SK-N-SH (cell line): ENCODE measurements around the gene OTOG. TPM values are rescaled to one million over a fixed set of nuclear protein-coding genes. Genes with fewer than 3 reads are reported as not detected.

Experiments
- CTCF ChIA-PET: fragments of 300-600, 350-600 bp; formaldehyde crosslinking; extraction: SDS; loops from one replicate; lab custom pipeline; 2021; lab: Yijun Ruan, JAX
- POLR2A ChIA-PET: fragments of 350-600 bp; sonication (Branson Sonifier 250); formaldehyde crosslinking; extraction: SDS; loops from one replicate; lab custom pipeline; 2020; ENCODE audit warnings: antibody characterized with exemption, inconsistent platforms; lab: Yijun Ruan, JAX
- DNase-seq: peaks from one replicate; pipeline ENCODE4 v3.0.0; 2012
- H2AFZ ChIP-seq: fragments of 200-600 bp; sonication (generic); 2 replicates; pipeline ENCODE4 v1.8.1; 2016; ENCODE audit warnings: antibody characterized with exemption, mild to moderate bottlenecking, low read depth
- H3F3A ChIP-seq: fragments of 200-600 bp; sonication (generic); replicated peaks from 2 replicates; pipeline ENCODE3; 2016; ENCODE audit warnings: antibody characterized with exemption, mild to moderate bottlenecking; ENCODE audit not compliant: insufficient read depth
- H3K27ac ChIP-seq, 2 experiments: fragments of 200-500 bp in 1 of 2; fragments of 200-600 bp in 1 of 2; sonication (Bioruptor generic) in 1 of 2; sonication (generic), shearing (Covaris generic) in 1 of 2; 2 replicates each; pipeline versions ENCODE4 v1.5.1 to v1.6.1; 2014 to 2016; ENCODE audit warnings: low read depth in 2 of 2, inconsistent platforms in 1 of 2, low read length in 1 of 2, mild to moderate bottlenecking in 1 of 2, mixed read lengths in 1 of 2
- H3K27me3 ChIP-seq: fragments of 200-600 bp; sonication (generic), shearing (Covaris generic); 2 replicates; pipeline ENCODE4 v1.6.1; 2016; ENCODE audit warnings: mixed run types; ENCODE audit not compliant: insufficient read depth
- H3K36me3 ChIP-seq, 2 experiments: fragments of 200-500 bp in 1 of 2; fragments of 200-600 bp in 1 of 2; sonication (Bioruptor generic) in 1 of 2; sonication (generic) in 1 of 2; replicated peaks in 1 of 2; 2 replicates each; pipeline versions ENCODE3 to v1.5.1; 2014 to 2016; ENCODE audit warnings: low read length in 1 of 2, mild to moderate bottlenecking in 1 of 2; ENCODE audit not compliant: insufficient read depth in 2 of 2, control insufficient read depth in 1 of 2
- H3K4me1 ChIP-seq, 2 experiments: fragments of 200-500 bp in 1 of 2; fragments of 200-600 bp in 1 of 2; sonication (Bioruptor generic) in 1 of 2; sonication (generic), shearing (Covaris generic) in 1 of 2; 2 replicates each; pipeline versions ENCODE4 v1.5.1 to v1.6.1; 2014 to 2016; ENCODE audit warnings: low read depth in 1 of 2, low read length in 1 of 2, mixed run types in 1 of 2; ENCODE audit not compliant: insufficient read depth in 2 of 2, control insufficient read depth in 1 of 2
- H3K4me2 ChIP-seq: fragments of 200-600 bp; sonication (generic), shearing (Covaris generic); 2 replicates; pipeline ENCODE4 v1.6.1; 2017; ENCODE audit warnings: mixed run types
- H3K4me3 ChIP-seq, 2 experiments: fragments of 200-500 bp in 1 of 2; fragments of 200-600 bp in 1 of 2; sonication (Bioruptor generic) in 1 of 2; sonication (generic), shearing (Covaris generic) in 1 of 2; 2 replicates each; pipeline versions ENCODE4 v1.5.1 to v1.8.1; 2014 to 2016; ENCODE audit warnings: low read depth in 2 of 2, inconsistent platforms in 1 of 2, low read length in 1 of 2, mild to moderate bottlenecking in 1 of 2, mixed read lengths in 1 of 2, moderate library complexity in 1 of 2
- H3K79me2 ChIP-seq: fragments of 200-600 bp; sonication (generic); 2 replicates; pipeline ENCODE4 v1.8.1; 2017; ENCODE audit warnings: mild to moderate bottlenecking; ENCODE audit not compliant: insufficient read depth
- H3K9ac ChIP-seq: fragments of 200-600 bp; sonication (generic); 2 replicates; pipeline ENCODE4 v1.6.1; 2017; ENCODE audit warnings: mixed run types
- H3K9me2 ChIP-seq: fragments of 200-600 bp; sonication (generic); 2 replicates; pipeline ENCODE4 v1.6.1; 2017; ENCODE audit warnings: mixed run types
- H3K9me3 ChIP-seq: fragments of 200-600 bp; sonication (generic); 2 replicates; pipeline ENCODE4 v1.6.1; 2017; ENCODE audit warnings: mixed run types, mild to moderate bottlenecking, moderate library complexity
- H4K20me1 ChIP-seq: fragments of 200-600 bp; sonication (generic); 2 replicates; pipeline ENCODE4 v1.6.1; 2017; ENCODE audit warnings: mild to moderate bottlenecking, mixed run types; ENCODE audit not compliant: insufficient read depth
- ELF1 ChIP-seq: IDR thresholded peaks from 2 replicates; pipeline ENCODE4 v1.4.0; 2012
- EZH2phosphoT487 ChIP-seq: fragments of 200-600 bp; sonication (generic); IDR thresholded peaks from 2 replicates; pipeline ENCODE4 v1.6.1; 2017; ENCODE audit warnings: low read depth, mixed run types, mild to moderate bottlenecking, antibody characterized with exemption, moderate library complexity, borderline replicate concordance
- FOSL2 ChIP-seq: IDR thresholded peaks from 2 replicates; pipeline ENCODE4 v1.4.0; 2012; ENCODE audit warnings: low read depth, mild to moderate bottlenecking, moderate library complexity, borderline replicate concordance
- FOXJ3 ChIP-seq: sonication (generic); formaldehyde crosslinking; IDR thresholded peaks from 2 replicates; pipeline ENCODE4 v1.5.1; 2020; ENCODE audit warnings: mild to moderate bottlenecking, missing genetic modification reagents
- FOXM1 ChIP-seq: IDR thresholded peaks from 2 replicates; pipeline ENCODE4 v1.4.0; 2012; ENCODE audit warnings: low read depth, mild to moderate bottlenecking
- GABPA ChIP-seq: IDR thresholded peaks from 2 replicates; pipeline ENCODE4 v1.4.0; 2012; ENCODE audit warnings: low read depth, mild to moderate bottlenecking
- GATA2 ChIP-seq: sonication (generic); formaldehyde crosslinking; IDR thresholded peaks from 2 replicates; pipeline ENCODE4 v1.5.0; 2020; ENCODE audit warnings: mild to moderate bottlenecking, missing genetic modification reagents
- IRF3 ChIP-seq: fragments of 150-350 bp; IDR thresholded peaks from 2 replicates; pipeline ENCODE4 v1.6.1; 2016; ENCODE audit warnings: mild to moderate bottlenecking, low read depth, low read length
- JUND ChIP-seq: IDR thresholded peaks from 2 replicates; pipeline ENCODE4 v1.4.0; 2012
- NRF1 ChIP-seq: IDR thresholded peaks from 2 replicates; pipeline ENCODE4 v1.6.1; 2012; ENCODE audit warnings: low read depth, mild to moderate bottlenecking, low read length
- RAD21 ChIP-seq: IDR thresholded peaks from 2 replicates; pipeline ENCODE4 v1.6.1; 2012; ENCODE audit warnings: mild to moderate bottlenecking, low read length
- RCOR1 ChIP-seq: fragments of 150-350 bp; IDR thresholded peaks from 2 replicates; pipeline ENCODE4 v1.6.1; 2017; ENCODE audit warnings: antibody characterized with exemption, low read length
- RFX5 ChIP-seq: IDR thresholded peaks from 2 replicates; pipeline ENCODE4 v1.6.1; 2012; ENCODE audit warnings: mild to moderate bottlenecking, improper control_type of control experiment, low read length
- RXRA ChIP-seq: IDR thresholded peaks from 2 replicates; pipeline ENCODE4 v1.4.0; 2012; ENCODE audit warnings: low read depth, mild to moderate bottlenecking, borderline replicate concordance
- TAF1 ChIP-seq: IDR thresholded peaks from 2 replicates; pipeline ENCODE4 v1.6.1; 2012; ENCODE audit warnings: low read depth, mild to moderate bottlenecking, low read length, moderate library complexity, borderline replicate concordance
- TCF12 ChIP-seq: IDR thresholded peaks from 2 replicates; pipeline ENCODE4 v1.4.0; 2012
- USF1 ChIP-seq: IDR thresholded peaks from 2 replicates; pipeline ENCODE4 v1.4.0; 2012; ENCODE audit warnings: low read depth, borderline replicate concordance
- WGBS: methylation state at CpG from one replicate; pipeline ENCODE4 v1.1.6; 2017; ENCODE audit warnings: low lambda C conversion rate; 5-methylcytosine and 5-hydroxymethylcytosine counted together
- polyA plus RNA-seq, 3 experiments: library from polyadenylated mRNA; depleted of rRNA; stranded (reverse); fragments of >200 nt; gene quantifications; 2 replicates each; pipeline ENCODE4 v1.2.3, GENCODE V29; 2012

Gene OTOG
- polyA plus RNA-seq, 1 of the 3 experiments (the other 2 are of a cell fraction): not detected

- no peak overlapping the region for H3K9ac ChIP-seq
- no peaks in the 10 kb centered on the region for H3F3A ChIP-seq
- H3K27me3 ChIP-seq: no peaks in the 10 kb centered on the region; the same call in 1 of the 2 replicates
- no peak overlapping the region for H3K4me2 ChIP-seq
- H3K36me3 ChIP-seq: no peaks in the 10 kb centered on the region
- H2AFZ ChIP-seq: no peak overlapping the region
- CTCF ChIA-PET: interaction anchor here (1.1 to 4.0 kb wide), 4 partner anchors 11 to 313 kb away, joined by 3 to 31 read pairs (median 3); no protein-coding TSS in a partner anchor
- no peak overlapping the region for H3K4me3 ChIP-seq
- POLR2A ChIA-PET: no interaction called here
- TF ChIP-seq FOSL2: no peak
- TF ChIP-seq GABPA: no peak
- TF ChIP-seq RXRA: no peak
- TF ChIP-seq RFX5: no peak
- no peak for TF ChIP-seq GATA2
- 40% methylated on average over 1 of the region's 2 CpGs for WGBS
- H4K20me1 ChIP-seq: no peaks in the 10 kb centered on the region
- no peaks in the 10 kb centered on the region for H3K79me2 ChIP-seq
- no peak overlapping the region for H3K27ac ChIP-seq
- no peak for DNase-seq
- H3K4me1 ChIP-seq: no peaks in the 10 kb centered on the region; a peak in 1 of 4 replicates
- no peaks in the 10 kb centered on the region for H3K9me2 ChIP-seq
- H3K9me3 ChIP-seq: no peaks in the 10 kb centered on the region
Measured at GRCh38 chr11:17543041-17543440, 4.0 kb upstream of the OTOG start.

- Histone ChIP-seq H3K9me2 (no peaks in the 10 kb centered on the region), H3K79me2 (no peaks in the 10 kb centered on the region), H3F3A (no peaks in the 10 kb centered on the region), H3K4me3 (no peak overlapping the region), H2AFZ (no peak overlapping the region), H3K9me3 (no peaks in the 10 kb centered on the region), H3K27ac (no peak overlapping the region)
- DNase-seq: no peak
- no peak for TF ChIP-seq GATA2
- TF ChIP-seq TAF1: no peak
- no peak for TF ChIP-seq NRF1
- TF ChIP-seq RXRA: no peak
- TF ChIP-seq FOXJ3 (CRISPR knock-in tag): no peak
- no peak for TF ChIP-seq IRF3
- no peak for TF ChIP-seq FOXM1
- no peak for TF ChIP-seq JUND
- no peak for TF ChIP-seq USF1
- TF ChIP-seq EZH2phosphoT487: no peak
- no peak for TF ChIP-seq TCF12
- TF ChIP-seq RCOR1: no peak
- TF ChIP-seq ELF1: no peak
- no peak for TF ChIP-seq RAD21
- TF ChIP-seq, all 33 proteins: peak for 0
- ChIA-PET CTCF (interaction anchor here (1.1 to 4.0 kb wide), 3 partner anchors 12 to 314 kb away, joined by 3 to 31 read pairs (median 3); no protein-coding TSS in a partner anchor), POLR2A (no interaction called here)
- Histone ChIP-seq H4K20me1 (no peaks in the 10 kb centered on the region), H3K4me1 (no peaks in the 10 kb centered on the region; a peak in 1 of 4 replicates), H3K9ac (no peak overlapping the region), H3K27me3 (no peaks in the 10 kb centered on the region; the same call in 1 of the 2 replicates), H3K36me3 (no peaks in the 10 kb centered on the region), H3K4me2 (no peak overlapping the region)
- WGBS: 39% methylated on average over 6 of the region's 17 CpGs
Measured at GRCh38 chr11:17543574-17544180, 3.4 kb upstream of the OTOG start.
